Umbilical cord (tissue), 2 donors: ENCODE results near the gene LYPD3. TPM values are rescaled to one million over a fixed set of nuclear protein-coding genes. Genes with fewer than 3 reads are reported as not detected.
"Not testable (repeated sequence)": the region's sequence is repeated elsewhere in the genome, so short reads cannot be mapped to it uniquely, and the experiment has no call there.

Experiments used
- DNase-seq: peaks from one replicate; pipeline ENCODE4 v3.0.0-alpha.2; 2015; ENCODE audit warnings: low spot score
- total RNA-seq: library from RNA; depleted of rRNA; stranded (reverse); fragments of >200 nt; gene quantifications from one replicate; pipeline ENCODE4 v1.2.3, GENCODE V29; 2014; ENCODE audit warnings: low replicate concordance; ENCODE audit not compliant: insufficient read depth

LYPD3 gene
- total RNA-seq, 1 donor from 2014 or later, result 13.0 TPM

DNA sequence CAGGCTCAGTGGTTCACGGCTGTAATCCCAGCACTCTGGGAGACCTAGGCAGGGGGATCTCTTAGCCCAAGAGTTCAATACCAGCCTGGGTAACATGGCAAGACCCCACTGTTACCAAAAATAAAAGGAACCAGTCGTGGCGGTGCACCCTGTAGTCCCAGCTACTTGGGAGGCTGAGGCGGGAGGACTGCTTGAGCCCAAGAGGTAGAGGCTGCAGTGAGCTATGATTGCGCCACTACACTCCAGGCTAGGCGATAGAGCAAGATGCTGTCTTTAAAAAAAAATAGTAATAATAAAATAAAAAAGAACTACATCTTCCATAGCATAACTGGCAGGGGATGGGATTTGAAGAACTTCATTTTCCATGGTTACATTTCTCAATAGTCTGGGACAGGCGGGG, 3.0 kb downstream of the LYPD3 start:
- no peak for DNase-seq

DNA sequence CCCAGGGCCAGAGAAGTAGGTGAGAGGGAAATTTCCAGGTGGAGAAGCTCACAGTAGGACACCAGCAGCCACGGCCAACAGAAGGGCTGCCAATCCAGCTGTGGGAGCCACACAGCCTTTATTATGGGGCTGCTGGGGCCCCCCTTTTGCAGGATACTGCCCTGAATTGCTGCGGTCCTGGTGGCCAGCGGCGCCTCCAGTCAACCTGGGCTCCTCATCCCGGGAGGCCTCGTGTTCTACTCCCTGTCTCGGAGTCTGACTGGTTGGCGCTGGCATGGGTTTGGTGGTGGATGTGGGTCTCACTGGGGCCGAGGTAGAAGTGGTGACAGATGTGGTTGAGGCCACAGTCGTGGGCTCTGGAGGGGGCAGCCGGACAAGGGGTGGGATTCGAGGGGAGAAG, 4.1 kb downstream of the LYPD3 start:
- DNase-seq, result no peak

- no peak for DNase-seq
Measured at GRCh38 chr19:43460362-43461016, 4.9 kb downstream of the LYPD3 start.

DNA sequence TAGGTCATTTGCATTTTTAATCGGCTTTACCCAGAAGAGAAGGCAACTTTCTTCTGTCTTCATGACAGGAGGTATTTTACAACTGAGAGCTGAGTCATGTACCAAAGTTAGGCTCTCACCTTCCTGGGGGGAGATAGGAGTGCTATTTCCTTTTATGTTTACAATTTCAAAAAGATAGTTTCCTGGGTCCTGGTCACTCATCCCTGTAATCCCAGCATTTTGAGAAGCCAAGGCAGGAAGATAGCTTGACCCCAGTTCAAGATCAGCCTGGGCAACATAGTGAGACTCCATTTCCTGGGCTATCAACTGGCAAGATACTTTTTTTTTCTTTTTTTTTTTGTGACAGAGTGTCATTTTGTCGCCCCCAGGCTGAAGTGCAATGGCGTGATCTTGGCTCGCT, 7.6 kb downstream of the LYPD3 start:
- no peak for DNase-seq

DNA sequence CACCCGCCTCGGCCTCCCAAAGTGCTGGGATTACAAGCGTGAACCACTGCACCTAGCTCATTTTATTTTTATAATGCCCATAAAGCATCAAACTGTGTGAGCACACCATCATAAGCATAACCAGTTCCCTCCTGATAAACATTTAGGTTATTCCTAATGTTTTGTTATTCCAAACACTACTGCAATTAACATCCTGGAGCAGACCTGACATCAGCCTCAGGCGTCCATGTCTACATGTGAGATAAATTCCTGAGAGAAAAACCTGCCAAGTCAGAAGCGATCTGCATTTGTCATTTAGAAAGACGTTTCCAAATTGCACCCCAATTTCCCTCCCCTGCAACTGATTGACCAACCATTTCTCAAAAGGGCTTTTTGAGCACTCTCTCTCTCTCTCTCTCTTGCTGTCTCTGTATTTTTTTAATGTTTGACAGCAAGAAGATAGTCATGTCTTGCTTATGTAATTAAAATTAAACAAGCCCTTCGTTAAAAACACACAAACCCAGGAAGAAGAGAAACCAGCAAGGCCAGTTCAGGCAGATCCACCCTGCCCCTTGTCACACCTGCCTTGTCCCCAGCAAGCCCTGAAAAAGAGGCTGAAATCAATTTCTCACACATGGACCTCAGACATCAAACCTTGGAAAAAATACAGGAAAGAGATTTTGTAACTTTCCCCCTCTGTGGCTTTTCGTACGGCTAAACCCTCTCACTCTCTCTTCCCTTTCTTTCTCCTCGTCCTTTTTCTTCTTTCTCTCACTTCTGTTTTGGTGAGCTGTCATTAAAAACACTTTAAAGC, 9.9 kb downstream of the LYPD3 start:
- DNase-seq, result peak; percentile 24

GRCh38 chr19:43454031-43454430, 11.4 kb downstream of the LYPD3 start:
- no peak for DNase-seq

GRCh38 chr19:43452582-43452981, 12.8 kb downstream of the LYPD3 start:
- no peak for DNase-seq

DNA sequence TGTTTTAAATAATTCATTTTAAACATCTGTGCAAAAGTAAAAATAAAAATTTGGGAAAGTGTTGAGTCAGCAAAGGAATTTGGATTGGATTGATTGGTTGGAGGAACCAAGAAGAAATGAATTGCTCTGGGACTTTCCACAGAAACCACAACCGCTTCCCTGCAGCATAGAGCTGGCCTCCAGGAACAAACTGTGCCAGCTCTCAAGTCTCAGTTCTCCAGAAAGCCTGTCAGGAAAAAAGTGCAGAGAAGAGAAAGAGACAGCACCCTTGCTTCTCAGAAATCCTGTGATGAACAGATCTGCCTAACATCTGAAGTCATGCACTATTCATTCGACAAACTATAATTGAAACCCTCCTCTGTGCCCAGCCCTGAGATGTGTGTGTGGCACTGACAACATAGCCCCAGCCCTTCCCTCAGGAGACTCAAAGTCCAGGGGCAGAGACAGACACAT, 14.8 kb downstream of the LYPD3 start:
- no peak for DNase-seq

DNA sequence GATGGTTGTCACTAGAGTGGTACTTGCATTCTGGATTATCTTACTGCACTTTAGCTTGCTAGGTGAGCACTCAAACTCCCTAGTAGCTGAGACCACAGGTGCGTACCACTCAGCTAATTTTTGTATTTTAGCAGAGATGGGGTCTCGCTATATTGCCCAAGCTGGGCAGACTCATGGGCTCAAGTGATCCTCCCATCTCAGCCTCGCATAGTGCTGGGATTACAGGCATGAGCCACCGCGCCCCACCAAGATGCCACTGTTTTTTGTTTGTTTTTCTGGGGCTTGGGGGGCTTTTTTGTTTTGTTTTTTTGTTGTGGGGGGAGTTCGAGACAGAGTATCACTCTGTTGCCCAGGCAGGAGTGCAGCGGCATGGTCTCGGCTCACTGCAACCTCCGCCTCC, 17.8 kb downstream of the LYPD3 start:
- DNase-seq, result no peak

GRCh38 chr19:43446746-43447489, 18.5 kb downstream of the LYPD3 start:
- DNase-seq, result peak; percentile 83

DNA sequence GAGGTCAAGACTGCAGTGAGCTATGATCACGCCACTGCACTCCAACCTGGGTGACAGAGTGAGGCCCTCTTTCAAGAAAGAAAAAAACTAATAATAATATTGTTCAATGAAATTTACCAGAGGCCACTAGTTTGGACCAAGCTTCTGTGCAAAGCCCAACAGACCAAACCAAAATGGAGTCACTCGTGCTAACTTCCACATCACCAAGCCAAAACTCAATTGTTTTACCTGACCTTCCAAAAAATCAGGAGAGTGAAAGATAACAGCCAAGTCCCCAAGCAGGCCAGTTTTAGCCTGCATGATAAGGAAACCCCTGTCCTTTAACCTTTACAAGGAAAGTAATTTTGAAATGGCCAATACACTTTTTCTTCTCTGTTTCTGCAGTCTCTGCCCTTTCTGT, 20.0 kb downstream of the LYPD3 start:
- DNase-seq, result no peak

DNA sequence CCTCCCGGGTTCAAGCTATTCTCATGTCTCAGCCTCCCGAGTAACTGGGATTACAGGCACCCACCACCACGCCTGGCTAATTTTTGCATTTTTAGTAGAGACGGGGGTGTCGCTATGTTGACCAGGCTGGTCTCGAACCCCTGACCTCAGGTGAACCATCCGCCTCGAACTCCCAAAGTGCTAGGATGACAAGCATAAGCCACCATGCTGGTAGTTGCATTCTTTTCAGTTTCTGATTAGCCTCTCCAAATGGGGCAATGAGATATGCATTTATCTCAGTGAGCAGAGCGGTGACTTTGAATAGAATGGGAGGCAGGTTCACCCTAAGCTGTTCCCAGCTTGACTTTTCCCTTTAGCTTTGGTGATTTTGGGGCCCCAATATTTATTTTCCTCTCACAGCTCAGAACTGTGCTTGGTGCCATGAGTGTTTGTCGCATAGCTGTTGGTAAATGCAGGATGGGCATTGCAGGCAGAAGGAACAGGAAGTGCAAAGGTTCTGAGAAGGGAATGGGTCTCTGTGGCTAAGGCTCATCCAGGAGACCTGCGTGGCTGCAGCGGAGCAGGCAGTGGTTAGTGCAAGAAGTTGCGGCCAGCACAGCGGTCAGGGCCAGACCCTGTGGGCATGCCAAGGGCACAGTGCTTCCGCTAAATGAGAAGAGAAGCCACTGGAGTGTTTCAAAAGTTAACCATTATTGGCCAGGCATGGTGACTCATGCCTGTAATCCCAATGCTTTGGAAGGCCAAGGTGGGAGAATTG, 20.7 kb downstream of the LYPD3 start:
- no peak for DNase-seq

DNA sequence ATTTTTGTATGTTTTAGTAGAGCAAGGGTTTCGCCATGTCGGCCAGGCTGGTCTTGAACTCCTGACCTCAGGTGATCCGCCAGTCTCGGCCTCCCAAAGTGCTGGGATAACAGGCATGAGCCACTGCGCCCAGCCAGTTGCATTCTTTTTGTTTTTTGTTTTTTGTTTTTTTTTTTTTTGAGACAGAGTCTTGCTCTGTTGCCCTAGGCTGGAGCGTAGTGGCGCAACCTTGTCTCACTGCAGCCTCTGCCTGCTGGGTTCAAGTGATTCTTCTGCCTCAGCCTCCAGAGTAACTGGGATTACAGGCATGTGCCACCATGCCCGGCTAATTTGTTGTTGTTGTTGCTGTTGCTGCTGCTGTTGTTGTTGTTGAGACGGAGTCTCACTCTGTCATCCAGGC, 21.3 kb downstream of the LYPD3 start:
- DNase-seq, result not testable (repeated sequence)

DNA sequence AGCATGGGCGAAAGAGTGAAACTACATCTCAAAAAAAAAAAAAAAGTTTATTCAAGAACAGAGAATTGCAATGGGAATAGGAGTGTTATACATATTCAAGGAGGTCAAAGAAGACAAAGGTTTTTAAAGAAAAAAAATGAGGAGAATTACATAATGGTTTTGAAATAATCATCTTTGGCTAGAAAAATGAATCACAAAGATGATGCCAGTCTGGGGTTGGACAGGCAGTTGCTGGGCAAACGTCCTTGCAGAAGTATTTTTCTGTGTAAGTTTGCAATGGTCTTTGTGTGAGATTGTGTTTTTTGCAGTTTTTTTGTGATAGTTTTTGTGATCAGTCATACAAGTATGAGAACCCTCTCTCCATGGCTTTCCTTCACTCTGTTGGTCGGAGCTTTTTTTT, 23.7 kb downstream of the LYPD3 start:
- DNase-seq, result no peak

- DNase-seq, result no peak
Measured at GRCh38 chr19:43439709-43440063, 25.7 kb downstream of the LYPD3 start.

DNA sequence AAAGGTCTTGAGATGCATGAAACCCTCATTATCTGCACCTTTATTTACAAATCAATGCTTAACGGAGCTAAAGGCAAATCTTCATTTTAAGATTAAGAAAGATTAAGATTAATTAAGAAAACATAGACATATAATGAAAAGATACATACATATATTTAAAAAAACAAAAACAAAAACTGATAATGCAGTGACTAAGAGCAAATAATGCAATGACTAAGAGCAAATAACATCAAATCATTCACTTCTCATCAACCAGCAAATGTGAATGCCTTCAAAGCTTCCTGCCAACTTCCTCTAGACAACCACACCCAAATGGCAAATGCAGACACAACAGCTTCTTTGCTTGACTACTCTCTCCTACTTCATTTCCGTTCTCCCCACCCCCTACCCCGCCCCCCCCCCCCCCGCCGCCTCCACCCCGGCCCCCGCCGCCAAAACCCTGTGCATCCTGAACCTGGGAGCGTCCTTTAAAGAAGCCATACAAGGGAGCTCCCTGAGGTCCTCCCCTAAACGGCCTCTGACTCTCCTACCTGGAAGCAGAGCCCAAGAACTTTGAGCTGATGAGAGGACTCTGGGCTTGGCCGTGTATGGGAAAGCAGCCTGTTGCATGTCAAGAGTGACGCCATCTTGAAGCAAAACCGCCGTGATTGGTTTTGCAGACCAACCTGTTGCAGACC, 26.2 kb downstream of the LYPD3 start:
- DNase-seq, result peak; percentile 11

- DNase-seq, result peak; percentile 74
Measured at GRCh38 chr19:43438291-43439031, 26.9 kb downstream of the LYPD3 start.

- DNase-seq, result no peak
Measured at GRCh38 chr19:43437712-43438111, 27.7 kb downstream of the LYPD3 start.

- DNase-seq, result not testable (repeated sequence)
Measured at GRCh38 chr19:43437284-43437683, 28.1 kb downstream of the LYPD3 start.

GRCh38 chr19:43435775-43436174, 29.6 kb downstream of the LYPD3 start:
- no peak for DNase-seq

DNA sequence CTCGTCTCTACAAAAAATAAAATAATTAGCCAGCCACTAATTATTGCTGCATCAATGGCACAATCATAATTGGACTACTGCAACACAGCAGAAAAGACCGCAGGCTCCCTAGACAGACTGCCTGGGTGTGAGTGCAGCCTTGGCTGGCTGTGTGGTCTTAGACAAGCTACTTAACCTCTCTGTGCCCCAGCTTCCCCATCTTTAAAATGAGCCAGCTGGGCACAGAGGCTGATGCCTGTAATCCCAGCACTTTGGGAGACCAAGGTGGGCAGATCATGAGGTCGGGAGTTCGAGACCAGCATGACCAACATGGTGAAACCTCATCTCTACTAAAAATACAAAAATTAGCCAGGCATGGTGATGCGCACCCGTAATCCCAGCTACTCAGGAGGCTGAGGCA, 31.7 kb downstream of the LYPD3 start:
- DNase-seq, result no peak
